Measurements from ENCODE around the gene ITPR2.

GRCh38 chr12:26808766-26809476, 24.1 kb downstream of the ITPR2 start:
- no peak for TF ChIP-seq CTCF (IDR thresholded peaks at IDR 0.05; ENCODE audit: low read length)
- no peak for TF ChIP-seq EZH2 (optimal IDR thresholded peaks at IDR 0.05; ENCODE audit: low read depth, low read length)

All from MM.1S (cell line).